Ovary (tissue), 9 donors: ENCODE results near the gene GDF7. TPM values are rescaled to one million over a fixed set of nuclear protein-coding genes. Genes with fewer than 3 reads are reported as not detected.

ENCODE experiments used
- DNase-seq, 5 donors: peaks; one replicate each; pipeline ENCODE4 v3.0.0-alpha.2; 2019 to 2020
- H3K27ac ChIP-seq, 2 donors: fragments of 200-600 bp; one replicate each; pipeline versions ENCODE4 v1.5.1 to v1.8.0; 2019 to 2022
- H3K27me3 ChIP-seq: fragments of 200-600 bp; one replicate; pipeline ENCODE4 v1.8.0; 2022
- H3K36me3 ChIP-seq: fragments of 200-600 bp; sonication (generic); one replicate; pipeline ENCODE4 v1.5.1; 2019
- H3K4me1 ChIP-seq: one replicate; pipeline ENCODE4 v1.8.1; 2013; ENCODE audit warnings: mild to moderate bottlenecking, moderate library complexity; ENCODE audit not compliant: insufficient read depth
- H3K4me3 ChIP-seq: fragments of 200-600 bp; sonication (generic); one replicate; pipeline ENCODE4 v1.5.1; 2017
- H3K9me3 ChIP-seq, 2 donors: fragments of 200-600 bp in 1 of 2; sonication (generic) in 1 of 2; one replicate each; pipeline versions ENCODE4 v1.5.1 to v1.8.1; 2013 to 2019; ENCODE audit warnings: mild to moderate bottlenecking in 1 of 2, moderate library complexity in 1 of 2
- CTCF ChIP-seq, 3 donors: fragments of 450-650 bp in 2 of 3; fragments of 200-600 bp in 1 of 3; IDR thresholded peaks; one replicate each; pipeline versions ENCODE4 v1.5.1 to v1.8.0; 2016 to 2022; ENCODE audit warnings: antibody characterized with exemption in 3 of 3, mild to moderate bottlenecking in 1 of 3
- EP300 ChIP-seq: sonication (generic); formaldehyde crosslinking; IDR thresholded peaks from one replicate; pipeline ENCODE4 v1.6.1; 2017; ENCODE audit warnings: antibody characterized with exemption
- POLR2A ChIP-seq: fragments of 450-650 bp; IDR thresholded peaks from one replicate; pipeline ENCODE4 v1.6.1; 2017; ENCODE audit warnings: antibody characterized with exemption, mild to moderate bottlenecking, moderate library complexity
- WGBS, 3 donors: extraction: QIAGEN DNeasy Blood & Tissue Kit in 1 of 3; methylation state at CpG; one replicate each; pipeline versions ENCODE4 v1.1.5 to v1.1.7; 2013 to 2017; 5-methylcytosine and 5-hydroxymethylcytosine counted together
- intact Hi-C, 4 donors: fragments of 100-400 bp; cut with DNase I; formaldehyde crosslinking; loops; one replicate each; pipeline versions ENCODE4 v1.11.0 to v1.15.1; 2022 to 2023
- polyA plus RNA-seq, 2 donors: library from polyadenylated mRNA; stranded (reverse); fragments of 200-250 nt in 1 of 2; fragments of 350-450 nt in 1 of 2; fragmentation: Illumina TruSeq in 1 of 2; extraction: RNeasy Lipid Tissue Mini Kit (QIAGEN cat#74804) in 1 of 2; gene quantifications; one replicate each; pipeline ENCODE4 v1.2.3, GENCODE V29; 2013 to 2014
- total RNA-seq, 7 donors: library from RNA; depleted of rRNA in 2 of 7; stranded (reverse); fragments of >200 nt in 2 of 7; fragmentation: NEBNext Ultra II Directional in 3 of 7; extraction: Animal tissue kit (Norgen Biotek cat#: 25700) in 3 of 7; gene quantifications; one replicate each; pipeline versions ENCODE4 v1.1.0 to v1.2.4, GENCODE V29; 2016 to 2023
- donor health status: DM: no; HTN: no; CAD: no; lungs with moderate emphysema.
- donor health status: DM: no; HTN: no; CAD: no.
- donor health status: Bipolar disorder and iron deficiency.
- donor health status: DM: yes; HTN: yes; CAD: no.
- donor health status: DM: no; HTN: no; CAD: no.
- donor health status: DM: yes; HTN: yes; CAD: no.

Gene GDF7
- total and polyA plus RNA-seq, 9 donors, result 0.11 to 1.7 (median 0.48) TPM

GRCh38 chr2:20619624-20620024, 47.3 kb upstream of the GDF7 start:
- no peaks in the 10 kb centered on the region for H3K9me3 ChIP-seq
- 79 to 86% (median 83%) methylated on average over 13 of the region's 13 CpGs for WGBS, 3 donors
- peak in 2 of 5 donors; percentile 39 to 45 for DNase-seq
- H3K27me3 ChIP-seq, result no peaks in the 10 kb centered on the region
- H3K27ac ChIP-seq, result peak overlapping the region; percentile 79 to 90
- no peaks in the 10 kb centered on the region for H3K36me3 ChIP-seq
- H3K4me3 ChIP-seq, result no peak overlapping the region
- intact Hi-C loops, result loop anchor here in 3 of 4 donors (5.0 kb wide), 1 partner anchor 172 kb away; the partner anchor contains the start of gene RHOB (in 3 of the 3)
- peaks cover 36% of the 10 kb centered on the region for H3K4me1 ChIP-seq
- TF ChIP-seq POLR2A (no peak), CTCF (IDR thresholded peaks at IDR 0.05) (no peak), EP300 (no peak)

GRCh38 chr2:20620271-20620681, 46.7 kb upstream of the GDF7 start:
- TF ChIP-seq EP300 (no peak), CTCF (IDR thresholded peaks at IDR 0.05) (no peak), POLR2A (no peak)
- H3K27me3 ChIP-seq, result no peaks in the 10 kb centered on the region
- no peak overlapping the region for H3K4me3 ChIP-seq
- DNase-seq, result peak in 2 of 5 donors; percentile 19 to 33
- H3K4me1 ChIP-seq, result peaks cover 33% of the 10 kb centered on the region
- H3K27ac ChIP-seq, result peak overlapping the region in 1 of 2 donors; percentile 90
- H3K9me3 ChIP-seq, result no peaks in the 10 kb centered on the region
- intact Hi-C loops, result no loop called here
- 81 to 94% (median 92%) methylated on average over 8 of the region's 8 CpGs for WGBS, 3 donors
- no peaks in the 10 kb centered on the region for H3K36me3 ChIP-seq

DNA sequence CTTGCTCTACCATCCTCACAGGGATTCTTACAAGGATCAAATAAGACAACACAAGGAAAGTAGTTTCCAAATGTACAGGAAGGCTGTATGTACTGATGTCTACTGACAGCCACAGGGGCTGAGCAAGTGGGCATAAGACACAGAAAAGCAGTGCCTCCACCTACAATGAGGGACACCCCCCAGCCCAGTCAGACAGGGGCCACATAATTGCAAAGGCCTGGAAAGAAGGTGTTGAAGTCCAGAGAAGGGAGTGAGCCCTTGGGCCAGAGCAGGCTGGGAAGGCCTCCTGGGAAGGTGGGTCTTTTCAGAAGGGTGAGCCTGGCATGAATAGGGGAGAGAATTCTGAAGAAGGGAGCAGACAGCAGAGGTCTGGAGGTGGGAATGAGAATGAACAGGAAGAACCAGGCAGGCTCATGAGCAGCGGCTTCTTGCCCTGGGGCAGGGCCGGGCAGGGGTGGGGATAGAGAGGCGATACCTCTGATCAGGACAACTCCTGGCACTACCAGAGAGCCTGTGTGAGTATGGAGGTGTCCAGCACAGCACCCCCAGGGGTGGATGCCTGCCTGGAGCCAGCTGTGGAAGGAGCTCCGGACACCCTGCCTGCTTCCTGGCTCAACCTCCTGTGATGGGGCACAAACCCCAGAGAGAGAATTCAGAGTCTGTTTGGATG, 46.1 kb upstream of the GDF7 start:
- no peak for TF ChIP-seq CTCF (IDR thresholded peaks at IDR 0.05)
- no peak for TF ChIP-seq POLR2A
- no peak for TF ChIP-seq EP300
- H3K27me3 ChIP-seq, result no peaks in the 10 kb centered on the region
- intact Hi-C loops, result no loop called here
- no peak overlapping the region for H3K4me3 ChIP-seq
- peak overlapping the region in 1 of 2 donors; percentile 36 for H3K27ac ChIP-seq
- WGBS, 3 donors, result 83 to 98% (median 93%) methylated on average over 4 of the region's 4 CpGs
- H3K4me1 ChIP-seq, result peaks cover 28% of the 10 kb centered on the region
- DNase-seq, result peak in 2 of 5 donors; percentile 12 to 30
- H3K36me3 ChIP-seq, result no peaks in the 10 kb centered on the region
- no peaks in the 10 kb centered on the region for H3K9me3 ChIP-seq

GRCh38 chr2:20621366-20622295, 45.3 kb upstream of the GDF7 start:
- no peaks in the 10 kb centered on the region for H3K27me3 ChIP-seq
- H3K27ac ChIP-seq, result no peak overlapping the region
- H3K4me3 ChIP-seq, result no peak overlapping the region
- H3K4me1 ChIP-seq, result peaks cover 20% of the 10 kb centered on the region
- intact Hi-C loops, result no loop called here
- WGBS, 3 donors, result 77 to 81% (median 77%) methylated on average over 12 of the region's 12 CpGs
- peak in 2 of 5 donors; percentile 18 to 31 for DNase-seq
- no peaks in the 10 kb centered on the region for H3K36me3 ChIP-seq
- no peak for TF ChIP-seq POLR2A
- TF ChIP-seq EP300, result no peak
- TF ChIP-seq CTCF (IDR thresholded peaks at IDR 0.05), result no peak
- no peaks in the 10 kb centered on the region for H3K9me3 ChIP-seq
